SK-N-SH treated with all-trans-retinoic acid at 6 μM for 48 hours (cell line): ENCODE measurements around the gene HS3ST2.

Experiments used
- TF ChIP-seq, protein P1 (sequence below): fragments of 250-450 bp; sonication (Bioruptor Pico); IDR thresholded peaks from 2 replicates; pipeline ENCODE4 v1.5.0; 2020; ENCODE audit warnings: mild to moderate bottlenecking, moderate library complexity
- TF ChIP-seq, protein P2 (sequence below): fragments of 250-450 bp; sonication (Bioruptor Pico); IDR thresholded peaks from 2 replicates; pipeline ENCODE4 v1.8.0; 2021; ENCODE audit warnings: low read depth, mild to moderate bottlenecking, moderate library complexity, borderline replicate concordance

DNA sequence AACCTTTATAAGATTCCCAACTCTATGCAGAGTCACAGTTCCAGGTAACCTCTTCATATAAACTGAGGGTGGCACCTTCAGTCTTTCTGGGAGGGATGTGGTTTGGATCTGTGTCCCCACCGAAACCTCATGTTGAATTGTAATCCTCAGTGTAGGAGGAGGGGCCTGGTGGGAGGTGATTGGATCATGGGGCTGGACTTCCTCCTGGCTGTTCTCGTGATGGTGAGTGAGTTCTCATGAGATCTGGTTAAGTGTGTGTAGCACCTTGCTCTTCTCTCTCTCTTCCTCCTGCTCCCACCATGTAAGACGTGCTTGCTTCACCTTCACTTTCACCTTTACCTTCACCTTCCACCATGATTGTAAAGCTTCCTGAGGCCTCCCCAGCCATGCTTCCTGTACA is 30.5 kb downstream of the HS3ST2 start:
- TF ChIP-seq, protein P1, sequence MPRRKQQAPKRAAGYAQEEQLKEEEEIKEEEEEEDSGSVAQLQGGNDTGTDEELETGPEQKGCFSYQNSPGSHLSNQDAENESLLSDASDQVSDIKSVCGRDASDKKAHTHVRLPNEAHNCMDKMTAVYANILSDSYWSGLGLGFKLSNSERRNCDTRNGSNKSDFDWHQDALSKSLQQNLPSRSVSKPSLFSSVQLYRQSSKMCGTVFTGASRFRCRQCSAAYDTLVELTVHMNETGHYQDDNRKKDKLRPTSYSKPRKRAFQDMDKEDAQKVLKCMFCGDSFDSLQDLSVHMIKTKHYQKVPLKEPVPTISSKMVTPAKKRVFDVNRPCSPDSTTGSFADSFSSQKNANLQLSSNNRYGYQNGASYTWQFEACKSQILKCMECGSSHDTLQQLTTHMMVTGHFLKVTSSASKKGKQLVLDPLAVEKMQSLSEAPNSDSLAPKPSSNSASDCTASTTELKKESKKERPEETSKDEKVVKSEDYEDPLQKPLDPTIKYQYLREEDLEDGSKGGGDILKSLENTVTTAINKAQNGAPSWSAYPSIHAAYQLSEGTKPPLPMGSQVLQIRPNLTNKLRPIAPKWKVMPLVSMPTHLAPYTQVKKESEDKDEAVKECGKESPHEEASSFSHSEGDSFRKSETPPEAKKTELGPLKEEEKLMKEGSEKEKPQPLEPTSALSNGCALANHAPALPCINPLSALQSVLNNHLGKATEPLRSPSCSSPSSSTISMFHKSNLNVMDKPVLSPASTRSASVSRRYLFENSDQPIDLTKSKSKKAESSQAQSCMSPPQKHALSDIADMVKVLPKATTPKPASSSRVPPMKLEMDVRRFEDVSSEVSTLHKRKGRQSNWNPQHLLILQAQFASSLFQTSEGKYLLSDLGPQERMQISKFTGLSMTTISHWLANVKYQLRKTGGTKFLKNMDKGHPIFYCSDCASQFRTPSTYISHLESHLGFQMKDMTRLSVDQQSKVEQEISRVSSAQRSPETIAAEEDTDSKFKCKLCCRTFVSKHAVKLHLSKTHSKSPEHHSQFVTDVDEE (CRISPR knock-in tag) = no peak
- TF ChIP-seq, protein P2, sequence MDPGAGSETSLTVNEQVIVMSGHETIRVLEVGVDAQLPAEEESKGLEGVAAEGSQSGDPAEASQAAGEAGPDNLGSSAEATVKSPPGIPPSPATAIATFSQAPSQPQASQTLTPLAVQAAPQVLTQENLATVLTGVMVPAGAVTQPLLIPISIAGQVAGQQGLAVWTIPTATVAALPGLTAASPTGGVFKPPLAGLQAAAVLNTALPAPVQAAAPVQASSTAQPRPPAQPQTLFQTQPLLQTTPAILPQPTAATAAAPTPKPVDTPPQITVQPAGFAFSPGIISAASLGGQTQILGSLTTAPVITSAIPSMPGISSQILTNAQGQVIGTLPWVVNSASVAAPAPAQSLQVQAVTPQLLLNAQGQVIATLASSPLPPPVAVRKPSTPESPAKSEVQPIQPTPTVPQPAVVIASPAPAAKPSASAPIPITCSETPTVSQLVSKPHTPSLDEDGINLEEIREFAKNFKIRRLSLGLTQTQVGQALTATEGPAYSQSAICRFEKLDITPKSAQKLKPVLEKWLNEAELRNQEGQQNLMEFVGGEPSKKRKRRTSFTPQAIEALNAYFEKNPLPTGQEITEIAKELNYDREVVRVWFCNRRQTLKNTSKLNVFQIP = no peak
